Upper lobe of left lung (tissue), 4 donors: Measurements from ENCODE around the gene COX10.

Source experiments
- EP300 ChIP-seq, 4 donors: sonication (generic); formaldehyde crosslinking; IDR thresholded peaks; one replicate each; pipeline ENCODE4 v1.5.1; 2017; ENCODE audit warnings: antibody characterized with exemption in 4 of 4, control low read depth in 2 of 4
- POLR2A ChIP-seq, 4 donors: fragments of 450-650 bp; IDR thresholded peaks; one replicate each; pipeline ENCODE4 v1.5.1; 2016 to 2017; ENCODE audit warnings: antibody characterized with exemption in 4 of 4, mild to moderate bottlenecking in 2 of 4
- POLR2AphosphoS5 ChIP-seq, 2 donors: sonication (generic); formaldehyde crosslinking; IDR thresholded peaks; one replicate each; pipeline ENCODE4 v1.5.1; 2017; ENCODE audit warnings: antibody characterized with exemption in 2 of 2
- TF ChIP-seq, protein P1 (sequence below), 6 experiments: fragments of 450-650 bp in 4 of 6; fragments of 200-600 bp in 2 of 6; sonication (generic) in 2 of 6; IDR thresholded peaks; one replicate each; pipeline ENCODE4 v1.5.1; 2016 to 2019; ENCODE audit warnings: antibody characterized with exemption in 6 of 6

DNA sequence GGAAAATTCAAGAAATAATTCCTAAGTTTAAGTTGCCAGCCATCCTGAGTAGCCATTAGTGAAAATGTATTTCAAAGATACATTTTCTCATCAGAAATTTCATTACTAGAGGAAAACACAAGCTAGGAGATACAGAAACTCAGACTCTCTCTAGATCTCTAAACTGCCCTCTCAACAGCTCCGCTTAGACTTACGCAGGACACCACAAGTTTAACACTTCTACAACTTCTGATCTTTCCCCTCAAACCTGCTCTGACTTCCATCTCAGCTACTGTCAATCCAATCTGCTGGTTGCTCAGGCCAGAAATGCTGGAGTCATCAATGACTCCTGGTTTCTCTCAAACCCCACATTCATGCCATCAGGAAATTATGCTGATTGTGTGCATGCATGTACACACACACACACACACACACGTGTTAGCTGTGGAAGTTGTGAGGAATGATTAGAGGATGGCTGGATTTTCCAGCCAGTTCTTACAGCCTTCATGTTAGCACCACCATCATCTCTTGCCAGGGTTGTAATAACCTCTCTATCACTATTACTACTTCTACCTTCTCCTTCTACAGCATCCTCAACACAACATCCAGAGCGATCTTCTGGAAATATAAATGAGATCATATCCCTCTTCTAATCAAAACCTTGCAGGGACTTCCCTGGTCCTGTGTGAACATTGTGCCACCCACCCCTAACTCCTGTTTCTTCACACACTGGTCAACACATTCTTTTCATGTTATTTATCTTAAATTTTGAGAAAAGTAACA lies 47.1 kb downstream of the COX10 start:
- no peak for TF ChIP-seq POLR2A (IDR thresholded peaks at IDR 0.05)
- TF ChIP-seq, protein P1, sequence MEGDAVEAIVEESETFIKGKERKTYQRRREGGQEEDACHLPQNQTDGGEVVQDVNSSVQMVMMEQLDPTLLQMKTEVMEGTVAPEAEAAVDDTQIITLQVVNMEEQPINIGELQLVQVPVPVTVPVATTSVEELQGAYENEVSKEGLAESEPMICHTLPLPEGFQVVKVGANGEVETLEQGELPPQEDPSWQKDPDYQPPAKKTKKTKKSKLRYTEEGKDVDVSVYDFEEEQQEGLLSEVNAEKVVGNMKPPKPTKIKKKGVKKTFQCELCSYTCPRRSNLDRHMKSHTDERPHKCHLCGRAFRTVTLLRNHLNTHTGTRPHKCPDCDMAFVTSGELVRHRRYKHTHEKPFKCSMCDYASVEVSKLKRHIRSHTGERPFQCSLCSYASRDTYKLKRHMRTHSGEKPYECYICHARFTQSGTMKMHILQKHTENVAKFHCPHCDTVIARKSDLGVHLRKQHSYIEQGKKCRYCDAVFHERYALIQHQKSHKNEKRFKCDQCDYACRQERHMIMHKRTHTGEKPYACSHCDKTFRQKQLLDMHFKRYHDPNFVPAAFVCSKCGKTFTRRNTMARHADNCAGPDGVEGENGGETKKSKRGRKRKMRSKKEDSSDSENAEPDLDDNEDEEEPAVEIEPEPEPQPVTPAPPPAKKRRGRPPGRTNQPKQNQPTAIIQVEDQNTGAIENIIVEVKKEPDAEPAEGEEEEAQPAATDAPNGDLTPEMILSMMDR (IDR thresholded peaks at IDR 0.05): no peak
- no peak for TF ChIP-seq EP300 (IDR thresholded peaks at IDR 0.05)
- TF ChIP-seq POLR2AphosphoS5 (IDR thresholded peaks at IDR 0.05): no peak
